Measurements from ENCODE around the gene DLGAP5.

The DLGAP5 gene

DNA sequence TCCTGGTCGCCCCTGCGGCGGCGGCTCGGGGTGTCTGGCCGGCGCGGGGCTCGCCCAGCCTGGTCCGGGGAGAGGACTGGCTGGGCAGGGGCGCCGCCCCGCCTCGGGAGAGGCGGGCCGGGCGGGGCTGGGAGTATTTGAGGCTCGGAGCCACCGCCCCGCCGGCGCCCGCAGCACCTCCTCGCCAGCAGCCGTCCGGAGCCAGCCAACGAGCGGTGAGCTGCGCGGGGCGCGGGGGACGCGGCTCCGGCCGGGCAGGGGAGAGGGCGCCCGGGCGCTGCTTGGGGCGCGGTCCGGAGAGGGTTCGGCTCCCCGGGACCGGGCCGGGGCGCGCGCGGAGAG is 62.3 kb downstream of the DLGAP5 start, which contains the start of gene LGALS3:
TSS of gene LGALS3 (plus strand) at position 167 of the 342 bp plus-strand sequence. CDS start 8,122 bp downstream, outside the sequence.
- DNase-seq (ENCODE audit: low read depth, low spot score) = no peak

DNA sequence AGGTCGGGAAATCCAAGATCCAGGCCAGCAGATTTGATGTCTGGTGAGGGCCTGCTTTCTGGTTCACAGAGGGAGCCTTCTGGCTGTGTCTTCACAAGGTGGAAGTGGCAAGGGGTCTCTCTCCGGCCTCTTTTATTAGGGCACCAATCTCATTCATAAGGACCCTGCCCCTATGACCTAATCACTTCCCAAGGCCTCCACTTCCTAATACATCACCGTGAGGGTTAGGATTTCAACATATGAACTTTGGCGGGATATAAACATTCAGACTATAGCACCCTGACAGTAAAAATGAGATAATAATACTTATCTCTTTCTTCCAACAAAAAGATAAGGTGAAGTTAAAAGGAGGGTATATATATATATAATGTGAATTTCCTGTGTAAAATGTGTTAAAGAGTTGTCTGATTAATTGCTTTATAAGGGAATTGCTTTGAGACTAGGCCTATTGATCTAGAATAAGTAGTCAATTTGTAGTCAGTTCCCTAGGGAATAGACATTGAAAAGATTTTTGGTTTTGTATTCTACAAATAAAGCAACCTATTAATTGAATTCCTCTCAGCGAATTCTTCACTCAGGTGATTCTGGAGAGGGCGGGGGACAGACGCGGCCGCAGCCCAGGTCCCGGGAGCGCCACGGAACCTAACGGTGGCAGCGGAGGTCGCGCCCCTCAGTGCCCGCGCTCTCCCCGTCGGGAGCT is 62.8 kb downstream of the DLGAP5 start:
- DNase-seq (ENCODE audit: low read depth, low spot score) = no peak

DNA sequence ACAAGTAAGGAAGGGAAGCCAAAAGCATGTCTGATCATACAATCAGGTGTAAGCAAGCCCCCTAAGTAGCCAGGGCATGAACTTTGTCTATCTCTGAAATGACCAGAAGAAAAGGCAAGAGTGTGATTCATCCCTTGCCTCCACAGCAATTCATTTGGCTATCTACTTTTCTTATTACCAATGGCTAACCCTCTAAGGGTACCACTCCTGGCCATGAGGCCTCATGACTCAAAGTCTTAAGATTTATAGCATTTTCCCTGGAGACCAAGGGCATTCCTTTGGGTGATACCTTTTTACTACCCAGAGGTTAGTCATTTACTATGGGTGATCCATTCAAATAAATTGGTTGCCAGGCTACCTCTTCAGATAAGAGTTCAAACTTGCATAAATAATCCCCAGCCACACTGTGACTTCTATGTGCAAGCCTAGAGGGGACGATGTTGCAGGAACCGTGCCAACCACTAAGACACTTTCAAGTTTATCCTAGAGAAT is 63.9 kb downstream of the DLGAP5 start:
- no peak for DNase-seq (ENCODE audit: low read depth, low spot score)

DNA sequence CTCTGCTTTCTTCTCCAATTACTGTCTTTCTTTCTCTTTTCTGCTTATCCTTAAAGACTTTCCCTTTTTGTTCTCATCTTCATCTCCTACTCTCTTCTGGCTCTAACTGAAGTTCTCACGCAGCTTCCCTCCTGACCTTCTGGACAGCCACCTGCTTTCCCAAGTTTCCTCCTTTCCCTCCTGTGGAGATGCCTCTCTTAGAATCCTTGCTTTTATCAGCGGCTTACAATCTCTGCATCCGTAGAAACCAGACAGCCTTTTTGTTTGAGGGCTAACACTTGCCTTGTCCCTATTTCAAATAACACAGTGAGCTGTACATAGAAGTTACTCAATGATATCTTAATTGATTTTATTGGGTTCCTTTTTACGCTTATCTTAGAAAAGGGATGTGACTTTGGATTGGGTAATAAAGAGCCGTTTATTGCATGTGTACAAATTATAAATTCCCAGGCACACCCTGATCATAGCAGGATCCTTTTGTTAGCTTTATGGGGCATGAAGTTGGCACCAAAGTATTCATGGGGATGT is 64.4 kb downstream of the DLGAP5 start:
- no peak for DNase-seq (ENCODE audit: low read depth, low spot score)

DNA sequence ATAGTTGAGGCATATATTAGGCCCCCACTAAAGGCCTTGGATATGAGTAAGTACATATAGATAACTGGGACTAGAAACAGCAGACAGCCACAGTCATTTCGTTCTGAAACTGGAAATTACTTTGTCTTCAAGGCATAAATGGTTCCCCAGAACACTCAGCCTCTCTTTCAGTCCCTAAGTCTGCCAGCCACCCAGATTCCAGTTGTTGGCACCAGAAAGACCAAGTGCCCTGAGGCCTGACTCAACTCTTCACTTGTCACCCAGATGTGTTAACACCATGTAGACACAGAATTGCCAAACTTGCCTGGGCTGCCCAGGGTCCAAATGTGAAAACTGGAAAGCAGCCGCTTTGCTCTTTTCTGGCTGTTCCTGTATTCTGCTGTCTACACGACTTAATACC is 65.4 kb downstream of the DLGAP5 start:
- DNase-seq (ENCODE audit: low read depth, low spot score) = no peak

DNA sequence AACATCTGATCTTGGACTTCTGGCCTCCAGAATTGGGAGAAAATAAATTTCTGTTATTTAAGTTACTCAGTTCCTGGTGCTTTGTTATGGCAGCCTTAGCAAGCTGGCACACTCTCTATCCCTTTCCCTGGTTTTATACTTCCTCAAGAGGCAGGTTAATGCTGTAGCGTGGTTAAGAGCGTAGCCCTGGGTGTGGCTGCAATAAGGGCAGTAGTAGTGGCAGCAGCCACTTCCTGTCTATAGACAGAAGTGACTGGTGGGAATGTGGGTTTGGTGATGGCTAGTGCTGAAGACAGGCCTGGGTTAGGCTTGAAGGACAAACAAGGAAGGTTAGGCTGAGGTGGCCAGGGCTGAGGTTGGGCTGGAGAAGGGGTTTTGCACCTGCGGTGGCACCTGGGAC is 66.0 kb downstream of the DLGAP5 start:
- DNase-seq (ENCODE audit: low read depth, low spot score) = no peak

GRCh38 chr14:55124774-55125386 is 66.5 kb downstream of the DLGAP5 start:
- no peak for DNase-seq (ENCODE audit: low read depth, low spot score)

- DNase-seq (ENCODE audit: low read depth, low spot score) = no peak
Measured at GRCh38 chr14:55123852-55124639, 67.3 kb downstream of the DLGAP5 start.

- DNase-seq (ENCODE audit: low read depth, low spot score) = no peak
Measured at GRCh38 chr14:55123101-55123500, 68.3 kb downstream of the DLGAP5 start.

DNA sequence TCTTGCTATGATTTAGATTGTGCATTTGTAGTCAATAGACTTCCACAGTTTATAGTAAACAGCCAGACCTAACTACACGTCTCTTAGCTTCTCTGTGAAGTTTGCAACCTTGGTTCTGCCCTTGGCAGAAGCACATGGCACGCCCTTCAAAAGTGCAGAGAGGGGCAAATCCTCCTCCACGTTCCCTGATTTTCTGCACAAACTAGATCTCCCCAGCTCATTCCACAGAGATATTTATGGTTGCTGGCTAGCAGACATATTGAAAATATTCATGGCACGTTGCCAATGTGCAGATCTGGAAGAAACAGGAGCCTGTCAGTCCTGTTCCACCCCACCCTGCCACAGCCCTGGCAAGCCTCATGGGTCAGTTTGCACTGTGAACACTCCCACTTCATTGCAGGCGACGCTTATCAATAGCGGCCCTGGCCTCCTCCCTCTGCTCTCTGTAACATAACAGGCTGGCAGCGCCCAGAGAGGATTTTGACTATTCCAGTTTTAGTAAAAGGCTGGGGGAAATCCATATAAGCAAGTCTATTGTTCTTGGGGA is 68.9 kb downstream of the DLGAP5 start:
- no peak for DNase-seq (ENCODE audit: low read depth, low spot score)

GRCh38 chr14:55121628-55122439 is 69.6 kb downstream of the DLGAP5 start:
- no peak for DNase-seq (ENCODE audit: low read depth, low spot score)

- no peak for DNase-seq (ENCODE audit: low read depth, low spot score)
Measured at GRCh38 chr14:55120571-55121495, 70.6 kb downstream of the DLGAP5 start.

- no peak for DNase-seq (ENCODE audit: low read depth, low spot score)
Measured at GRCh38 chr14:55118761-55119160, 72.6 kb downstream of the DLGAP5 start.

DNA sequence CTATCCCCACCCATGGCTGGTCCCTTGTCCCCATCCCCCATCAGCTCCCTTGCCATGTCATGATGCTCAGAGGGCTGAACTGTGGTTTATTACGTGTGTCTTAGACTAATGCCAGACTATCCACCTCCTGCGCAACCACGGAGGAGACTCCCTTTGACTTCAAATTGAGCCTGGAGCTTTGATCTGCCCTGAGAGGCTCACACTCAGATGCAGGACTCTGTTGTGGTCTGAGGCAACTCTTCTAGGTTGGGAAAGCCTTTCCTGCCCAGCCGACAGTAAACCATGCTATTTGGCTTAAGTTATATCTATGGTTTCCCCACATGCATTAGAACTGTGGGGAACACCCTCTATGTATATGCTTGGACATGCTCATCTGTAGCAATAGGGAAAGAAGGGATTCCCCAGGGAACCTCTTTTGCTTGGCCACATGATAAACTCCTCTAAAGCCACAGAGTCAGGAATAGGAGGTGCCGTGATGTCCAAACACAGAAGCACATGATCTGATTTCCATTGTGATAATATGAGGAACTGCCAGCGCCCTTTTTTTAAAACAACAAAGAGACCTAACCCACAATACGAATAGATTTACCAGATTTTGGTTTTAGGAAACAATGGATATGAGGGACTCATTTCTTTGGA is 73.5 kb downstream of the DLGAP5 start:
- no peak for DNase-seq (ENCODE audit: low read depth, low spot score)

- no peak for DNase-seq (ENCODE audit: low read depth, low spot score)
Measured at GRCh38 chr14:55116246-55117030, 74.9 kb downstream of the DLGAP5 start.

DNA sequence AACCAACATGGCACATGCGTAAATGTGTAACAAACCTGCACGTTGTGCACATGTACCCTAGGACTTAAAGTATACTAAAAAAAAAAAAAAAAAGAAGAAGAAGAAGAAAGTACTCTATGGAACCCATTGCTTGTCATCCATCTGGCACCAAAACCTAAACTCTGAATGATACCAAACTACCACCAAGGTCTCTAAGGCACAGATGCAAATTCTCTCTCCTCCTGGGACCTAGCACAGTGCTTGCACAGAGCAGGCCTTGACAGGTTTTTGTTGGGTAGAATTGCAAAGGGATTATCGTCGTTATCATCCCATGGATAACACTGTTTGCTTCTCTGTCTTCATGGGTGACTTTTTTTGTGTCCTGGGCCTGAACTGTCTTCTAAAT is 75.5 kb downstream of the DLGAP5 start:
- DNase-seq (ENCODE audit: low read depth, low spot score) = no peak

DNA sequence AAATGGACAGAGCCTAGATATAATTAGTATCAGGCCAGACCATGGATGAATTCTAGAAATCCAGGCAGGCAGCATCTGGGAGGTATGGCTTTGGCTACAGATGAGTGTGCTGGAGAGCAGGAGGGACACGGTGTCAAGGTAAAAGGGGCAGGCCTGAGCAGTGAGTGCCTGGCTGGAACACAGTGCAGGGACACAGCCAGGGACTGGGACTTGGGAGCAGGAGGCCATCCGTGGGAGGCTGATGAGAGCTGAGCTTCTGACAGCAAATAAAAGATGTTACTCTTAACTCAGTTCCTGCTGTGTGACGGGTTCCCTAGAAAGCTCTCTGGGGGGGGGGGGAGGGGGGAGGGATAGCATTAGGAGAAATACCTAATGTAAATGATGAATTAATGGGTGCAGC is 75.9 kb downstream of the DLGAP5 start:
- no peak for DNase-seq (ENCODE audit: low read depth, low spot score)

DNA sequence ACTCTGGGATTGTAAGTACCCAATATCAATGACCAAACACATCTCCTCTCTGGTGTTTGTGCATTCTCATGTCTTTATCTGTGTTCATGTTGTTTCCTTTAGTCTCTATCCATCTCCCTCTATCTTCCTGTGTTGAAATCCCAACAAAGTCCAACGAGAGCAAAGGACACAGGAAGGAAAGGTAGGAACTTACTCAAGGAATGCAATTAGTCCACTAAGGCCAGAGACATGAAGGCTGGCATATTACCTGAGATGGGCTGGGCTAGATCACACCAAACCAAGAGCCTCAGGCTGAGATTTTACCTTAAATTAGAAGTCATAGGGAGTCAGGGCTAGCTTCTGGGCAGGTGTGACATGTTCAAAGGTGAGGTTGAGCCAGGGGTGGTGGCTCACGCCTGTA is 76.7 kb downstream of the DLGAP5 start:
- DNase-seq (ENCODE audit: low read depth, low spot score) = no peak

All from iPS DF 19.7 (cell line).